Ovary (tissue), 9 donors: ENCODE measurements around the gene AGBL2. TPM values are rescaled to one million over a fixed set of nuclear protein-coding genes. Genes with fewer than 3 reads are reported as not detected.
"Not testable (repeated sequence)": the region's sequence is repeated elsewhere in the genome, so short reads cannot be mapped to it uniquely, and the experiment has no call there.

Source experiments
- DNase-seq, 5 donors: peaks; one replicate each; pipeline ENCODE4 v3.0.0-alpha.2; 2019 to 2020
- H3K27ac ChIP-seq, 2 donors: fragments of 200-600 bp; one replicate each; pipeline versions ENCODE4 v1.5.1 to v1.8.0; 2019 to 2022
- H3K27me3 ChIP-seq: fragments of 200-600 bp; one replicate; pipeline ENCODE4 v1.8.0; 2022
- H3K36me3 ChIP-seq: fragments of 200-600 bp; sonication (generic); one replicate; pipeline ENCODE4 v1.5.1; 2019
- H3K4me1 ChIP-seq: one replicate; pipeline ENCODE4 v1.8.1; 2013; ENCODE audit warnings: mild to moderate bottlenecking, moderate library complexity; ENCODE audit not compliant: insufficient read depth
- H3K4me3 ChIP-seq: fragments of 200-600 bp; sonication (generic); one replicate; pipeline ENCODE4 v1.5.1; 2017
- H3K9me3 ChIP-seq, 2 donors: fragments of 200-600 bp in 1 of 2; sonication (generic) in 1 of 2; one replicate each; pipeline versions ENCODE4 v1.5.1 to v1.8.1; 2013 to 2019; ENCODE audit warnings: mild to moderate bottlenecking in 1 of 2, moderate library complexity in 1 of 2
- EP300 ChIP-seq: sonication (generic); formaldehyde crosslinking; IDR thresholded peaks from one replicate; pipeline ENCODE4 v1.6.1; 2017; ENCODE audit warnings: antibody characterized with exemption
- POLR2A ChIP-seq: fragments of 450-650 bp; IDR thresholded peaks from one replicate; pipeline ENCODE4 v1.6.1; 2017; ENCODE audit warnings: antibody characterized with exemption, mild to moderate bottlenecking, moderate library complexity
- WGBS, 3 donors: extraction: QIAGEN DNeasy Blood & Tissue Kit in 1 of 3; methylation state at CpG; one replicate each; pipeline versions ENCODE4 v1.1.5 to v1.1.7; 2013 to 2017; 5-methylcytosine and 5-hydroxymethylcytosine counted together
- intact Hi-C, 4 donors: fragments of 100-400 bp; cut with DNase I; formaldehyde crosslinking; loops; one replicate each; pipeline versions ENCODE4 v1.11.0 to v1.15.1; 2022 to 2023
- polyA plus RNA-seq, 2 donors: library from polyadenylated mRNA; stranded (reverse); fragments of 200-250 nt in 1 of 2; fragments of 350-450 nt in 1 of 2; fragmentation: Illumina TruSeq in 1 of 2; extraction: RNeasy Lipid Tissue Mini Kit (QIAGEN cat#74804) in 1 of 2; gene quantifications; one replicate each; pipeline ENCODE4 v1.2.3, GENCODE V29; 2013 to 2014
- total RNA-seq, 7 donors: library from RNA; depleted of rRNA in 2 of 7; stranded (reverse); fragments of >200 nt in 2 of 7; fragmentation: NEBNext Ultra II Directional in 3 of 7; extraction: Animal tissue kit (Norgen Biotek cat#: 25700) in 3 of 7; gene quantifications; one replicate each; pipeline versions ENCODE4 v1.1.0 to v1.2.4, GENCODE V29; 2016 to 2023
- TF ChIP-seq, protein P1 (sequence below), 3 donors: fragments of 450-650 bp in 2 of 3; fragments of 200-600 bp in 1 of 3; IDR thresholded peaks; one replicate each; pipeline versions ENCODE4 v1.5.1 to v1.8.0; 2016 to 2022; ENCODE audit warnings: antibody characterized with exemption in 3 of 3, mild to moderate bottlenecking in 1 of 3
- donor health status: DM: no; HTN: no; CAD: no; lungs with moderate emphysema.
- donor health status: DM: no; HTN: no; CAD: no.
- donor health status: Bipolar disorder and iron deficiency.
- donor health status: DM: yes; HTN: yes; CAD: no.
- donor health status: DM: no; HTN: no; CAD: no.
- donor health status: DM: yes; HTN: yes; CAD: no.

AGBL2 gene
- total and polyA plus RNA-seq, 9 donors, result 0.83 to 13.1 (median 2.8) TPM

DNA sequence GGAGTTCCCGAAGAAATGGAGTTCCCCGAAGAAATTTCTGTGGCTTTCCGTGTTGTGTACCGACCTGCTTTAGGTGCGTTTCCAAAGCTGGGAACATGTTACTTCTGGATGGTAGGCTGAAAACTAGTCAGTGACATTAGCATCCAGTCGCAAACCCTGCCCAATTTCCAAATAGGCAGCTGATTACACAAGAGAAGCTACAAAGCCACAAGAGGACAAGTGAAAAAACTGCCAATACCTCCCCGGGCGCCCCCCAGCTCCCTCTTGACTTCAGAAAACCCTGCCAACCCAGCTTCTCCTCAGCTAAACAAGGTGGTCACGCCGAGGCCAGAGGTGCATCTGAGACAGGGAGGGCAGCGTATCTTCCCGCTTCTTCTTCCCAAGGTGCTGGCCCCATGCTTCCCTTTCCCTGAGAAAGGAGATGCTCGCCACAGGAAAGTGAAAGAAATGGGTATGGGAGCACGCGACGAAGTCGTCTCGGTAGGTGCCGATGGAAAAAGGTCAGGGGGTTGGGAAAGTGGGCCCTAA is 551 bp downstream of the AGBL2 start:
- intact Hi-C loops, result loop anchor here in 1 of 4 donors (10.0 kb wide), 1 partner anchor 70 kb away; the partner anchor contains the start of gene MTCH2

DNA sequence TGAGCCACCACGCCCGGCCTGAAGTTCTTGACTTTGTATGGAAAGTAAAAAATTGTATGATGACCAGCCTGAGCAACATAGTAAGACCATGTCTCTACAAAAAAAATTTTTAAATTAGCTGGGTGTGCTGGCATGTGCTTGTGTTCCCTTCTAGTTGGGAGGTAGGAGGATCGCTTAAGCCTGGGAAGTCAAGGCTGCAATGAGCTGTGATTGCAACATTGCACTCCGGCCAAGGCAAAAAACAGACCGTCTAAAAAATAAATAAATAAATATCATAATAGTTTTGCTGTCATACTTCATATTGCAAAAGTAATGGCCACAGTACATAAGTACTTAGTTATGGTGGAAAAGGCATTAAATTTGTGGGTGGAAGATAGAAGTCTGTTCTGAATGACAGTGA is 3.4 kb downstream of the AGBL2 start:
- Histone ChIP-seq H3K4me3 (no peak overlapping the region), H3K36me3 (no peaks in the 10 kb centered on the region), H3K27me3 (no peaks in the 10 kb centered on the region), H3K27ac (no peak overlapping the region), H3K4me1 (no peaks in the 10 kb centered on the region), H3K9me3 (no peaks in the 10 kb centered on the region)
- TF ChIP-seq EP300, result no peak
- no peak for TF ChIP-seq POLR2A
- TF ChIP-seq, protein P1, sequence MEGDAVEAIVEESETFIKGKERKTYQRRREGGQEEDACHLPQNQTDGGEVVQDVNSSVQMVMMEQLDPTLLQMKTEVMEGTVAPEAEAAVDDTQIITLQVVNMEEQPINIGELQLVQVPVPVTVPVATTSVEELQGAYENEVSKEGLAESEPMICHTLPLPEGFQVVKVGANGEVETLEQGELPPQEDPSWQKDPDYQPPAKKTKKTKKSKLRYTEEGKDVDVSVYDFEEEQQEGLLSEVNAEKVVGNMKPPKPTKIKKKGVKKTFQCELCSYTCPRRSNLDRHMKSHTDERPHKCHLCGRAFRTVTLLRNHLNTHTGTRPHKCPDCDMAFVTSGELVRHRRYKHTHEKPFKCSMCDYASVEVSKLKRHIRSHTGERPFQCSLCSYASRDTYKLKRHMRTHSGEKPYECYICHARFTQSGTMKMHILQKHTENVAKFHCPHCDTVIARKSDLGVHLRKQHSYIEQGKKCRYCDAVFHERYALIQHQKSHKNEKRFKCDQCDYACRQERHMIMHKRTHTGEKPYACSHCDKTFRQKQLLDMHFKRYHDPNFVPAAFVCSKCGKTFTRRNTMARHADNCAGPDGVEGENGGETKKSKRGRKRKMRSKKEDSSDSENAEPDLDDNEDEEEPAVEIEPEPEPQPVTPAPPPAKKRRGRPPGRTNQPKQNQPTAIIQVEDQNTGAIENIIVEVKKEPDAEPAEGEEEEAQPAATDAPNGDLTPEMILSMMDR (IDR thresholded peaks at IDR 0.05), result no peak
- DNase-seq, result no peak
- 56 to 70% (median 57%) methylated on average over 5 of the region's 5 CpGs for WGBS, 3 donors
- intact Hi-C loops, result loop anchor here in 1 of 4 donors (10.0 kb wide), 1 partner anchor 67 kb away; the partner anchor contains the start of gene MTCH2

More for the DNA sequence above, 551 bp downstream of the AGBL2 start:
- DNase-seq, result peak in 2 of 5 donors; percentile 39 to 43
- no peaks in the 10 kb centered on the region for H3K9me3 ChIP-seq
- peak overlapping the region; percentile 79 for H3K4me3 ChIP-seq
- WGBS, 3 donors, result 15% methylated on average over 19 of the region's 19 CpGs
- TF ChIP-seq EP300 (no peak), POLR2A (no peak)
- TF ChIP-seq, protein P1 (IDR thresholded peaks at IDR 0.05), result no peak
- H3K27me3 ChIP-seq, result no peaks in the 10 kb centered on the region
- H3K4me1 ChIP-seq, result no peaks in the 10 kb centered on the region
- H3K27ac ChIP-seq, result peak overlapping the region; percentile 9 to 39
- H3K36me3 ChIP-seq, result no peaks in the 10 kb centered on the region

DNA sequence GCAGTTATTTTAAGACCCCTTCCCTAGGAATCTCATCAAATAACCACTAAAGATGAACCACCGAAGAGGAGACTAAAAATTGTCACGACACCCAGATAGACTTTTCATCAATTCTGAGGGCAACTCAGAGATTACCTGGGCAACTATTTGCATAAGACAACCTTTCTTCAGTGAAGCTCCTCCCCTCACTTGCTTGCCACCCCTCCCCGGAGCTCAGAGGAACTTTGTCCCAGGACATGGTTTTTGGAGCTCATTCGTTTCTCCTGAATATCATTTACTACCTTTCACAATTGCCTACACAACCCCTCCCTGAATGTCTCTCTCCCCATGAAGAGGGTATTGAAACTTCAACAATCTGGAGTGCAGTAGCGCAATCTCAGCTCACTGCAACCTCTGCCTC is 3.9 kb downstream of the AGBL2 start:
- no peaks in the 10 kb centered on the region for H3K9me3 ChIP-seq
- H3K27me3 ChIP-seq, result no peaks in the 10 kb centered on the region
- TF ChIP-seq, protein P1 (IDR thresholded peaks at IDR 0.05), result no peak
- TF ChIP-seq POLR2A, result no peak
- TF ChIP-seq EP300, result no peak
- WGBS, 3 donors, result 83 to 84% (median 84%) methylated on average over 5 of the region's 5 CpGs
- H3K4me1 ChIP-seq, result no peaks in the 10 kb centered on the region
- intact Hi-C loops, result loop anchor here in 1 of 4 donors (10.0 kb wide), 1 partner anchor 66 kb away; the partner anchor contains the start of gene MTCH2
- no peak overlapping the region for H3K27ac ChIP-seq
- no peak for DNase-seq
- H3K36me3 ChIP-seq, result no peaks in the 10 kb centered on the region
- H3K4me3 ChIP-seq, result no peak overlapping the region

DNA sequence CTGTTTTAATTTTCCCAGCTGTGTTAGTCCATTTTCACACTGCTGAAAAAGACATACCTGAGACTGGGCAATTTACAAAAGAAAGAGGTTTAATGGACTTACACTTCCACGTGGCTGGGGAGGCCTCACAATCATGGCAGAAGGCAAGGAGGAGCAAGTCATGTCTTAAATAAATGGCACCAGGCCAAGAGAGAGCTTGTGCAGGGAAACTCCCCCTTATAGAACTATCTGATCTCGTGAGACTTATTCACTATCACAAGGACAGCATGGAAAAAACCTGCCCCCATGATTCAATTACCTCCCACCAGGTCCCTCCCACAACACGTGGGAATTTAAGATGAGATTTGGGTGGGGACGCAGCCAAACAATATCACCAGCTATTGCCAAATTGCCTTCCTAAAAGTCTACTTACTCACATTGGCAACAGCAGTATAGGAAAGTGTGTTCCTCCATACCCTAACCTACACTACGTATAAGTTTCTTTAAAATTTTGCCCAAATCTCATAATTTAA is 7.8 kb downstream of the AGBL2 start:
- intact Hi-C loops, DNase-seq, H3K36me3 ChIP-seq, H3K27me3 ChIP-seq, H3K4me3 ChIP-seq, H3K27ac ChIP-seq, H3K9me3 ChIP-seq, H3K4me1 ChIP-seq: not testable (repeated sequence)
- WGBS, 3 donors, result 58 to 70% (median 66%) methylated on average over 5 of the region's 5 CpGs

DNA sequence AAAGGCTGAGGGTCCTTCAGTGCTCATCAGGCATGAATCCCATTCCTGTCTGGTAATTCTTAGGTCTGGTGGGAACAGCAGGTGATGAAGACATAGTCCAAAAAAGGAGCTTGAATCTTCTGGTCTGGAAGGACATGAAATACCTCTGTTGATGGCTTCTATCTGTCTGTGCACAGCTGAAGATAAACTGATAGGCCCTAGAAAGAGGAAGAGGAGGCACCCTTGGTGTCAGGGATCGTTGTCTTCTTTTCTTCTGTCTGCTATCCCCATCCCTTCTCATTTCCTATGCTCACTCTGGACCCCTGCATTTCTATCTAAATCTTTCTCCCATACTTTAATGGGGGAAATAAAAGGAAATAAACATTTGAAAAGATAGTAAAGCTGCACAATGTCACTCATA is 9.4 kb downstream of the AGBL2 start:
- Histone ChIP-seq H3K27ac (no peak overlapping the region), H3K36me3 (no peaks in the 10 kb centered on the region), H3K9me3 (no peaks in the 10 kb centered on the region), H3K4me1 (no peaks in the 10 kb centered on the region), H3K27me3 (no peaks in the 10 kb centered on the region), H3K4me3 (no peak overlapping the region)
- no peak for DNase-seq
- TF ChIP-seq EP300, result no peak
- TF ChIP-seq, protein P1 (IDR thresholded peaks at IDR 0.05), result no peak
- no peak for TF ChIP-seq POLR2A
- WGBS, 3 donors, result 77 to 89% (median 82%) methylated on average over 1 of the region's 1 CpG
- intact Hi-C loops, result no loop called here
